Osteocyte (in vitro differentiated cells): ENCODE measurements around the gene DGKG. TPM values are rescaled to one million over a fixed set of nuclear protein-coding genes. Genes with fewer than 3 reads are reported as not detected.

Source experiments
- DNase-seq: peaks from one replicate; pipeline ENCODE4 v3.0.0; 2021; ENCODE audit warnings: mixed read lengths; ENCODE audit not compliant: unreplicated experiment; ENCODE audit errors: extremely low spot score
- H3K27ac Mint-ChIP-seq: one replicate; pipeline ENCODE4 v1.8.0; 2021; ENCODE audit warnings: mild to moderate bottlenecking, mixed read lengths; ENCODE audit not compliant: unreplicated experiment
- H3K27me3 Mint-ChIP-seq: one replicate; pipeline ENCODE4 v1.8.0; 2021; ENCODE audit warnings: mixed read lengths; ENCODE audit not compliant: unreplicated experiment
- H3K36me3 Mint-ChIP-seq: one replicate; pipeline ENCODE4 v1.8.0; 2021; ENCODE audit warnings: mixed read lengths; ENCODE audit not compliant: unreplicated experiment
- H3K4me1 Mint-ChIP-seq: one replicate; pipeline ENCODE4 v1.8.0; 2021; ENCODE audit warnings: mixed read lengths; ENCODE audit not compliant: unreplicated experiment
- H3K4me3 Mint-ChIP-seq: one replicate; pipeline ENCODE4 v1.8.0; 2021; ENCODE audit warnings: mild to moderate bottlenecking, moderate library complexity, mixed read lengths; ENCODE audit not compliant: unreplicated experiment
- H3K9me3 Mint-ChIP-seq: one replicate; pipeline ENCODE4 v1.8.0; 2021; ENCODE audit warnings: mixed read lengths; ENCODE audit not compliant: unreplicated experiment
- CTCF ChIP-seq: fragments of 200-600 bp; sonication (generic); IDR thresholded peaks from 2 replicates; pipeline ENCODE4 v1.5.0; 2021; ENCODE audit warnings: antibody characterized with exemption, mild to moderate bottlenecking, moderate library complexity
- total RNA-seq: library from RNA; stranded (reverse); gene quantifications from 2 replicates; pipeline ENCODE4 v1.2.1, GENCODE V29; 2021

Gene DGKG
- total RNA-seq, 1 donor from 2014 or later = not detected

GRCh38 chr3:186305286-186305685, 56.7 kb downstream of the DGKG start:
- TF ChIP-seq CTCF = no peak
- Mint-ChIP-seq H3K4me3 (no peak overlapping the region), H3K4me1 (no peaks in the 10 kb centered on the region)

GRCh38 chr3:186303965-186304364, 58.1 kb downstream of the DGKG start:
- no peak for DNase-seq
- Mint-ChIP-seq H3K27ac (no peak overlapping the region), H3K4me3 (no peak overlapping the region), H3K36me3 (no peaks in the 10 kb centered on the region), H3K27me3 (peaks cover 11% of the 10 kb centered on the region), H3K4me1 (no peaks in the 10 kb centered on the region), H3K9me3 (no peaks in the 10 kb centered on the region)
- no peak for TF ChIP-seq CTCF

More at GRCh38 chr3:186305286-186305685, 56.7 kb downstream of the DGKG start:
- Mint-ChIP-seq H3K27ac (no peak overlapping the region), H3K27me3 (peaks cover 11% of the 10 kb centered on the region), H3K36me3 (no peaks in the 10 kb centered on the region), H3K9me3 (no peaks in the 10 kb centered on the region)
- DNase-seq = no peak

GRCh38 chr3:186299327-186299726, 62.7 kb downstream of the DGKG start:
- H3K4me3 Mint-ChIP-seq = no peak overlapping the region
- no peak for DNase-seq
- no peaks in the 10 kb centered on the region for H3K4me1 Mint-ChIP-seq
- no peaks in the 10 kb centered on the region for H3K36me3 Mint-ChIP-seq
- H3K27ac Mint-ChIP-seq = no peak overlapping the region
- peaks cover 26% of the 10 kb centered on the region for H3K27me3 Mint-ChIP-seq
- no peaks in the 10 kb centered on the region for H3K9me3 Mint-ChIP-seq
- no peak for TF ChIP-seq CTCF

GRCh38 chr3:186298876-186299275, 63.2 kb downstream of the DGKG start:
- H3K9me3 Mint-ChIP-seq = no peaks in the 10 kb centered on the region
- no peak for DNase-seq
- peaks cover 29% of the 10 kb centered on the region for H3K27me3 Mint-ChIP-seq
- H3K4me1 Mint-ChIP-seq = no peaks in the 10 kb centered on the region
- no peak for TF ChIP-seq CTCF
- no peaks in the 10 kb centered on the region for H3K36me3 Mint-ChIP-seq
- H3K27ac Mint-ChIP-seq = no peak overlapping the region
- H3K4me3 Mint-ChIP-seq = no peak overlapping the region

GRCh38 chr3:186290796-186291195, 71.2 kb downstream of the DGKG start:
- no peaks in the 10 kb centered on the region for H3K9me3 Mint-ChIP-seq
- H3K27me3 Mint-ChIP-seq = peaks cover 7% of the 10 kb centered on the region
- DNase-seq = no peak
- H3K27ac Mint-ChIP-seq = no peak overlapping the region
- peaks cover 23% of the 10 kb centered on the region for H3K4me1 Mint-ChIP-seq
- TF ChIP-seq CTCF = no peak
- H3K4me3 Mint-ChIP-seq = no peak overlapping the region
- no peaks in the 10 kb centered on the region for H3K36me3 Mint-ChIP-seq
